ENCODE results near the gene PIK3CD. TPM values are rescaled to one million over a fixed set of nuclear protein-coding genes. Genes with fewer than 3 reads are reported as not detected.
"Not testable (repeated sequence)": the region's sequence is repeated elsewhere in the genome, so short reads cannot be mapped to it uniquely, and the experiment has no call there.

Gene PIK3CD
- total RNA-seq, 1 experiment from 2014 or later = 0.77 TPM

- no peak overlapping the region for H3K27ac Mint-ChIP-seq (ENCODE audit: unreplicated experiment)
- H3K9me3 Mint-ChIP-seq (ENCODE audit: unreplicated experiment) = no peaks in the 10 kb centered on the region
- TF ChIP-seq CTCF (IDR thresholded peaks at IDR 0.05; ENCODE audit: insufficient read depth in 1 of 2, low read depth in 1 of 2, low read length in 1 of 2, severe bottlenecking in 1 of 2, unreplicated experiment in 1 of 2) = no peak
- no peaks in the 10 kb centered on the region; the same call in 1 of the 2 replicates for H3K27me3 ChIP-seq (replicated peaks; ENCODE audit: control insufficient read depth, insufficient read depth, low read length)
- no peak overlapping the region for H3K4me3 ChIP-seq (ENCODE audit: low read depth, low read length)
- H3K36me3 ChIP-seq (ENCODE audit: control insufficient read depth, insufficient read depth, low read length) = no peaks in the 10 kb centered on the region
- BruUV-seq (replicated peaks) = no TSS peak
- no peaks in the 10 kb centered on the region for H3K9me3 ChIP-seq
- peaks cover under 1% of the 10 kb centered on the region for H3K27me3 Mint-ChIP-seq (ENCODE audit: insufficient read depth, unreplicated experiment)
- H3K36me3 Mint-ChIP-seq (ENCODE audit: insufficient read depth, unreplicated experiment) = no peaks in the 10 kb centered on the region
- ChIA-PET CTCF (no interaction called here), POLR2A (no interaction called here)
- DNase-seq = no peak
- H3K4me1 Mint-ChIP-seq (ENCODE audit: low read depth, unreplicated experiment) = no peaks in the 10 kb centered on the region
- intact Hi-C loops (cut with micrococcal nuclease; ENCODE audit: unreplicated experiment) = no loop called here
- H3K4me3 Mint-ChIP-seq (ENCODE audit: unreplicated experiment) = no peak overlapping the region
- no peaks in the 10 kb centered on the region for H3K4me1 ChIP-seq
Observed at GRCh38 chr1:9621032-9621431, 30.5 kb upstream of the PIK3CD start.

- no peaks in the 10 kb centered on the region for H3K36me3 Mint-ChIP-seq (ENCODE audit: insufficient read depth, unreplicated experiment)
- ChIA-PET CTCF (interaction anchor here (0.7 kb wide), 1 partner anchor 45 kb away, joined by 4 read pairs; no protein-coding TSS in a partner anchor), POLR2A (interaction anchor here (0.6 kb wide), 1 partner anchor 1616 kb away, joined by 4 read pairs; no protein-coding TSS in a partner anchor)
- TF ChIP-seq CTCF (IDR thresholded peaks at IDR 0.05; ENCODE audit: insufficient read depth in 1 of 2, low read depth in 1 of 2, low read length in 1 of 2, severe bottlenecking in 1 of 2, unreplicated experiment in 1 of 2) = no peak
- Histone ChIP-seq H3K4me3 (ENCODE audit: low read depth, low read length) (no peak overlapping the region), H3K36me3 (ENCODE audit: control insufficient read depth, insufficient read depth, low read length) (no peaks in the 10 kb centered on the region), H3K4me1 (peaks cover 8% of the 10 kb centered on the region; the same call in 1 of the 2 replicates), H3K9me3 (no peaks in the 10 kb centered on the region), H3K27me3 (replicated peaks; ENCODE audit: control insufficient read depth, insufficient read depth, low read length) (no peaks in the 10 kb centered on the region; the same call in 1 of the 2 replicates)
- no peak overlapping the region for H3K4me3 Mint-ChIP-seq (ENCODE audit: unreplicated experiment)
- no TSS peak for BruUV-seq (replicated peaks)
- no peak for DNase-seq
- peaks cover 3% of the 10 kb centered on the region for H3K27me3 Mint-ChIP-seq (ENCODE audit: insufficient read depth, unreplicated experiment)
- H3K27ac Mint-ChIP-seq (ENCODE audit: unreplicated experiment) = no peak overlapping the region
- no peaks in the 10 kb centered on the region for H3K4me1 Mint-ChIP-seq (ENCODE audit: low read depth, unreplicated experiment)
- no peaks in the 10 kb centered on the region for H3K9me3 Mint-ChIP-seq (ENCODE audit: unreplicated experiment)
- intact Hi-C loops (cut with micrococcal nuclease; ENCODE audit: unreplicated experiment) = no loop called here
Observed at GRCh38 chr1:9624081-9624480, 27.4 kb upstream of the PIK3CD start.

- H3K4me3 ChIP-seq (ENCODE audit: low read depth, low read length); H3K9me3 ChIP-seq; H3K9me3 Mint-ChIP-seq (ENCODE audit: unreplicated experiment); H3K27me3 ChIP-seq (replicated peaks; ENCODE audit: control insufficient read depth, insufficient read depth, low read length); H3K4me3 Mint-ChIP-seq (ENCODE audit: unreplicated experiment); DNase-seq; BruUV-seq (replicated peaks); H3K4me1 Mint-ChIP-seq (ENCODE audit: low read depth, unreplicated experiment); POLR2A ChIA-PET; H3K27me3 Mint-ChIP-seq (ENCODE audit: insufficient read depth, unreplicated experiment); CTCF ChIA-PET; H3K27ac Mint-ChIP-seq (ENCODE audit: unreplicated experiment); H3K4me1 ChIP-seq; H3K36me3 ChIP-seq (ENCODE audit: control insufficient read depth, insufficient read depth, low read length); H3K36me3 Mint-ChIP-seq (ENCODE audit: insufficient read depth, unreplicated experiment): not testable (repeated sequence)
- intact Hi-C loops (cut with micrococcal nuclease; ENCODE audit: unreplicated experiment) = loop anchor here (5.0 kb wide), 1 partner anchor 67 kb away; no protein-coding TSS in a partner anchor
Observed at GRCh38 chr1:9625030-9625429, 26.5 kb upstream of the PIK3CD start.
